GM18909 (cell line): ENCODE measurements around the gene ASB6.

Experiments
- ATAC-seq: cut with Tn5 transposase; IDR thresholded peaks from one replicate; pipeline ENCODE4 v1.9.1; 2021; ENCODE audit warnings: mild to moderate bottlenecking; ENCODE audit not compliant: unreplicated experiment, poor library complexity

The ASB6 gene

GRCh38 chr9:129628709-129629108, 13.2 kb downstream of the ASB6 start:
- no peak for ATAC-seq

GRCh38 chr9:129627556-129628440, 14.2 kb downstream of the ASB6 start:
- no peak for ATAC-seq

GRCh38 chr9:129626625-129627284, 15.2 kb downstream of the ASB6 start:
- peak; percentile 26 for ATAC-seq

- ATAC-seq, result peak; percentile 82
Observed at GRCh38 chr9:129626079-129626624, 15.8 kb downstream of the ASB6 start, which contains the start of gene NTMT1. Gene NTMT1, plus strand, starts transcription at chr9:129626163. Its CDS starts 6,541 bp downstream, at chr9:129632704.

- ATAC-seq, result no peak
Observed at GRCh38 chr9:129624947-129625346, 17.0 kb downstream of the ASB6 start.

GRCh38 chr9:129624168-129624759, 17.7 kb downstream of the ASB6 start:
- ATAC-seq, result no peak

- no peak for ATAC-seq
Observed at GRCh38 chr9:129623331-129623730, 18.6 kb downstream of the ASB6 start.

GRCh38 chr9:129620669-129621295, 21.2 kb downstream of the ASB6 start, which contains the start of gene C9orf50:
Gene C9orf50, minus strand, starts transcription at chr9:129621101. Its CDS starts 527 bp downstream, at chr9:129620574.
- ATAC-seq, result no peak

GRCh38 chr9:129619787-129620668, 21.9 kb downstream of the ASB6 start:
- no peak for ATAC-seq

GRCh38 chr9:129617167-129617566, 24.8 kb downstream of the ASB6 start:
- ATAC-seq, result no peak

GRCh38 chr9:129615407-129616285, 26.3 kb downstream of the ASB6 start:
- no peak for ATAC-seq

GRCh38 chr9:129614932-129615331, 27.0 kb downstream of the ASB6 start:
- no peak for ATAC-seq

GRCh38 chr9:129613520-129614175, 28.3 kb downstream of the ASB6 start:
- no peak for ATAC-seq

- no peak for ATAC-seq
Observed at GRCh38 chr9:129612815-129613519, 29.0 kb downstream of the ASB6 start.

- ATAC-seq, result no peak
Observed at GRCh38 chr9:129612123-129612522, 29.8 kb downstream of the ASB6 start.

- ATAC-seq, result no peak
Observed at GRCh38 chr9:129611307-129611800, 30.6 kb downstream of the ASB6 start.
